Measurements from ENCODE around the gene DCDC1. TPM values are rescaled to one million over a fixed set of nuclear protein-coding genes. Genes with fewer than 3 reads are reported as not detected.

The DCDC1 gene
- total RNA-seq, 1 donor: 0.21 TPM

GRCh38 chr11:30873924-30874610, 495.5 kb downstream of the DCDC1 start:
- no peaks in the 10 kb centered on the region for H3K4me1 ChIP-seq (ENCODE audit: insufficient read depth, low read length)
- no peak overlapping the region for H3K4me3 ChIP-seq (ENCODE audit: low read length)
- H3K9me3 ChIP-seq (ENCODE audit: low read depth, low read length): no peaks in the 10 kb centered on the region
- no peaks in the 10 kb centered on the region for H3K27me3 ChIP-seq (ENCODE audit: insufficient read depth, low read length)

- no peaks in the 10 kb centered on the region for H3K9me3 ChIP-seq (ENCODE audit: low read depth, low read length)
- no peaks in the 10 kb centered on the region for H3K27me3 ChIP-seq (ENCODE audit: insufficient read depth, low read length)
- no peak overlapping the region for H3K4me3 ChIP-seq (ENCODE audit: low read length)
- no peaks in the 10 kb centered on the region for H3K4me1 ChIP-seq (ENCODE audit: insufficient read depth, low read length)
These were observed 500.9 kb downstream of the DCDC1 start for GRCh38 chr11:30868626-30869081.

- H3K4me1 ChIP-seq (ENCODE audit: insufficient read depth, low read length): no peaks in the 10 kb centered on the region
- H3K27me3 ChIP-seq (ENCODE audit: insufficient read depth, low read length): no peaks in the 10 kb centered on the region
- H3K9me3 ChIP-seq (ENCODE audit: low read depth, low read length): no peaks in the 10 kb centered on the region
These were observed 506.3 kb downstream of the DCDC1 start for GRCh38 chr11:30863209-30863608.

GRCh38 chr11:30861531-30861930, 508.0 kb downstream of the DCDC1 start:
- Histone ChIP-seq H3K4me3 (ENCODE audit: low read length) (no peak overlapping the region), H3K27me3 (ENCODE audit: insufficient read depth, low read length) (no peaks in the 10 kb centered on the region), H3K9me3 (ENCODE audit: low read depth, low read length) (no peaks in the 10 kb centered on the region), H3K4me1 (ENCODE audit: insufficient read depth, low read length) (no peaks in the 10 kb centered on the region)

More at GRCh38 chr11:30863209-30863608, 506.3 kb downstream of the DCDC1 start:
- H3K4me3 ChIP-seq (ENCODE audit: low read length): no peak overlapping the region

GRCh38 chr11:30861064-30861463, 508.5 kb downstream of the DCDC1 start:
- H3K9me3 ChIP-seq (ENCODE audit: low read depth, low read length): no peaks in the 10 kb centered on the region
- no peaks in the 10 kb centered on the region for H3K27me3 ChIP-seq (ENCODE audit: insufficient read depth, low read length)
- H3K4me3 ChIP-seq (ENCODE audit: low read length): no peak overlapping the region
- no peaks in the 10 kb centered on the region for H3K4me1 ChIP-seq (ENCODE audit: insufficient read depth, low read length)

GRCh38 chr11:30860146-30860545, 509.4 kb downstream of the DCDC1 start:
- no peaks in the 10 kb centered on the region for H3K9me3 ChIP-seq (ENCODE audit: low read depth, low read length)
- no peaks in the 10 kb centered on the region for H3K27me3 ChIP-seq (ENCODE audit: insufficient read depth, low read length)
- H3K4me3 ChIP-seq (ENCODE audit: low read length): no peak overlapping the region
- H3K4me1 ChIP-seq (ENCODE audit: insufficient read depth, low read length): no peaks in the 10 kb centered on the region

- no peaks in the 10 kb centered on the region for H3K4me1 ChIP-seq (ENCODE audit: insufficient read depth, low read length)
- H3K9me3 ChIP-seq (ENCODE audit: low read depth, low read length): no peaks in the 10 kb centered on the region
- no peaks in the 10 kb centered on the region for H3K27me3 ChIP-seq (ENCODE audit: insufficient read depth, low read length)
- no peak overlapping the region for H3K4me3 ChIP-seq (ENCODE audit: low read length)
These were observed 509.9 kb downstream of the DCDC1 start for GRCh38 chr11:30859669-30860068.

GRCh38 chr11:30855383-30856006, 514.0 kb downstream of the DCDC1 start:
- no peaks in the 10 kb centered on the region for H3K9me3 ChIP-seq (ENCODE audit: low read depth, low read length)
- H3K27me3 ChIP-seq (ENCODE audit: insufficient read depth, low read length): no peaks in the 10 kb centered on the region
- H3K4me1 ChIP-seq (ENCODE audit: insufficient read depth, low read length): no peaks in the 10 kb centered on the region
- H3K4me3 ChIP-seq (ENCODE audit: low read length): no peak overlapping the region

GRCh38 chr11:30853439-30853838, 516.1 kb downstream of the DCDC1 start:
- Histone ChIP-seq H3K4me3 (ENCODE audit: low read length) (no peak overlapping the region), H3K27me3 (ENCODE audit: insufficient read depth, low read length) (no peaks in the 10 kb centered on the region), H3K9me3 (ENCODE audit: low read depth, low read length) (no peaks in the 10 kb centered on the region), H3K4me1 (ENCODE audit: insufficient read depth, low read length) (no peaks in the 10 kb centered on the region)

GRCh38 chr11:30852645-30853044, 516.9 kb downstream of the DCDC1 start:
- no peaks in the 10 kb centered on the region for H3K9me3 ChIP-seq (ENCODE audit: low read depth, low read length)
- no peaks in the 10 kb centered on the region for H3K4me1 ChIP-seq (ENCODE audit: insufficient read depth, low read length)
- no peaks in the 10 kb centered on the region for H3K27me3 ChIP-seq (ENCODE audit: insufficient read depth, low read length)
- no peak overlapping the region for H3K4me3 ChIP-seq (ENCODE audit: low read length)

- H3K27me3 ChIP-seq (ENCODE audit: insufficient read depth, low read length): no peaks in the 10 kb centered on the region
- H3K4me1 ChIP-seq (ENCODE audit: insufficient read depth, low read length): no peaks in the 10 kb centered on the region
- no peak overlapping the region for H3K4me3 ChIP-seq (ENCODE audit: low read length)
- no peaks in the 10 kb centered on the region for H3K9me3 ChIP-seq (ENCODE audit: low read depth, low read length)
These were observed 517.4 kb downstream of the DCDC1 start for GRCh38 chr11:30852091-30852490.

GRCh38 chr11:30837252-30837651, 532.3 kb downstream of the DCDC1 start:
- Histone ChIP-seq H3K9me3 (ENCODE audit: low read depth, low read length) (peaks cover 8% of the 10 kb centered on the region), H3K27me3 (ENCODE audit: insufficient read depth, low read length) (no peaks in the 10 kb centered on the region), H3K4me1 (ENCODE audit: insufficient read depth, low read length) (no peaks in the 10 kb centered on the region), H3K4me3 (ENCODE audit: low read length) (no peak overlapping the region)

GRCh38 chr11:30832831-30833230, 536.7 kb downstream of the DCDC1 start:
- H3K9me3 ChIP-seq (ENCODE audit: low read depth, low read length): peaks cover 8% of the 10 kb centered on the region
- H3K4me1 ChIP-seq (ENCODE audit: insufficient read depth, low read length): no peaks in the 10 kb centered on the region
- no peak overlapping the region for H3K4me3 ChIP-seq (ENCODE audit: low read length)
- H3K27me3 ChIP-seq (ENCODE audit: insufficient read depth, low read length): no peaks in the 10 kb centered on the region

- H3K4me1 ChIP-seq (ENCODE audit: insufficient read depth, low read length): no peaks in the 10 kb centered on the region
- H3K27me3 ChIP-seq (ENCODE audit: insufficient read depth, low read length): no peaks in the 10 kb centered on the region
- H3K4me3 ChIP-seq (ENCODE audit: low read length): no peak overlapping the region
- H3K9me3 ChIP-seq (ENCODE audit: low read depth, low read length): peaks cover 8% of the 10 kb centered on the region
These were observed 538.9 kb downstream of the DCDC1 start for GRCh38 chr11:30830681-30831080.

- H3K4me3 ChIP-seq (ENCODE audit: low read length): no peak overlapping the region
- H3K4me1 ChIP-seq (ENCODE audit: insufficient read depth, low read length): no peaks in the 10 kb centered on the region
- no peaks in the 10 kb centered on the region for H3K27me3 ChIP-seq (ENCODE audit: insufficient read depth, low read length)
- H3K9me3 ChIP-seq (ENCODE audit: low read depth, low read length): no peaks in the 10 kb centered on the region
These were observed 542.6 kb downstream of the DCDC1 start for GRCh38 chr11:30826911-30827310.

GRCh38 chr11:30825723-30826122, 543.8 kb downstream of the DCDC1 start:
- H3K4me3 ChIP-seq (ENCODE audit: low read length): no peak overlapping the region
- H3K9me3 ChIP-seq (ENCODE audit: low read depth, low read length): no peaks in the 10 kb centered on the region
- H3K27me3 ChIP-seq (ENCODE audit: insufficient read depth, low read length): no peaks in the 10 kb centered on the region
- no peaks in the 10 kb centered on the region for H3K4me1 ChIP-seq (ENCODE audit: insufficient read depth, low read length)

Data from mononuclear cell (primary cell).